ENCODE measurements around the gene ELAVL2.

Gene ELAVL2

GRCh38 chr9:23826120-23826629 is at the start of gene ELAVL2:
TSS of gene ELAVL2 (minus strand) at chr9:23826240. CDS start at chr9:23762234, 64,006 bp downstream.
- FAIRE-seq, result no peak

GRCh38 chr9:23858234-23858633 is 32.2 kb upstream of the ELAVL2 start:
- no peak for FAIRE-seq

DNA sequence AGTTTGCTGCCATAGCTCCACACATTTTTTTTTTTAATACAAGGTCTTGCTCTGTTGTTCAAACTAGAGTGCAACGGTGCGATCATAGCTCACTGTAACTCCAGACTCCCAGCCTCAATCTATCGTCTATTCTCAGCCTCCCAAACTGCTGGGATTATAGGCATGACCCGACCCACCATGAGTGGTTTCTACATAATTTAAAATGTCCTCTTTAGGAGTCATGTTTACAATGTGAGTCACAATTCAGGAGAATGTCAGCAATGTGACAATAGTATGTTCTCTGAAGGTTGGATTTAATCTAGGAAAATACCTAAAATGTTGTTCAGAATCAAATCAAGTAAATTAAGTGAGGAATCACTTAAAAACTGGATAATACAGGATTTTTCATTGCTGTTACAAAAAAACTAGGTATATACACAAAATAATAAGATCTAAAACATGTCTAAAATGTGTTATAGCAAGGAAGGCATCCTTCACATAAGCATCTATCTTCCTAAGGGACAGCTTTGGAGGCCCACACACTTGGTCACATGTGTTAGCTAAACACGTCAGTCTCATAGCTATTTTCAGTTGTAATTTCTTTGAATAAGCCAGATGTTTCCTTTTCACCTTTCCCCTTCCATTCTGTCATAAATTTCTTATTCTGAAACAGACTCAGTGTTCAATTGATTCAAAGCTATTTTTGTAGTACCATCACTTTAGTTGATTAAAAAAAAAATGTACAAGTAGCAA is 30.0 kb upstream of the ELAVL2 start:
- no peak for FAIRE-seq

DNA sequence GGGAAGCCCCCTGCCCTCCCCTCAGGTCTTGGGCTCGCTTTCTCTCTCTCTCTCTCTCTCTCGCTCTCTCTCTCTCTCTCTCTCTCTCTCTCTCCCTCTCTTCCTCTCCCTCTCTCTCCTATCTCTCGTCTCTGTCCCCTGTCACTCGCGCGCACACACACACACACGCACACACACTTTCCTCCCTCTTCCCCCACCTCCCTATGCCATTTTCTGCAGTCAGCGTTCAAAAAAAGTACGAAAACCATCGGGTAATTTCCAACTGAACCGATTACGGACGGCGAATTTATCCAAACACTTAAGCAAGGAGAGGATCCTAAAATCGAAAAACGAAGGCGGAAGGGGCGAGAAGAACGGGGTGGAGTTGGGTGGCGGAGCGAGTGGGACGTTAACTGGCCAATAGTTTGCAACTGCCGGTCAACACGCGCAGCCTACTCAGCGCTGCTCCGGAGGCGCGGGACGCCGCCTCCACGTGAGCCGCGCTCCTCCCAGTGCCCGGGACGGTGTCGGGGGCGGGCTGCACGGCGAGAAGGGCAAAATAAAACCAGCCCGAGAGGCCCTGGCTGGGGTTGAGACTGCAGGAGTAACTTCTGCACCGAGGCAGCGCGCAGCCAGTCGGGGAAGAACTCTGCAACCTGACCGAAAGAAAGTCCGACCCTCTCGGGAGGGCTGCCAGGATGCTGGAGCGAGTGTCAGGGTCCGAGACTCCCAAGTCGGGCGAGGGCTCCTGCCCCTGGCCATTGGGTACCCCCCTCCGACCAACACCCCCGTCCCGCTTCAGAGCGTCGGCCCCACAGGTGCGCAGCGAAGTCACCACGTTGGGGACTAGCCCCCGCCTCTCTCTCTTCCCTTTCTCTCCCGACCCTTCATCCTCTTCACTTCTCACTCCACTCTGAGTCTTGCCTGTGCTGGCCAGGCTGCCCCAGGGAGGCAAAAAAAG is 24.9 kb upstream of the ELAVL2 start:
- no peak for FAIRE-seq

DNA sequence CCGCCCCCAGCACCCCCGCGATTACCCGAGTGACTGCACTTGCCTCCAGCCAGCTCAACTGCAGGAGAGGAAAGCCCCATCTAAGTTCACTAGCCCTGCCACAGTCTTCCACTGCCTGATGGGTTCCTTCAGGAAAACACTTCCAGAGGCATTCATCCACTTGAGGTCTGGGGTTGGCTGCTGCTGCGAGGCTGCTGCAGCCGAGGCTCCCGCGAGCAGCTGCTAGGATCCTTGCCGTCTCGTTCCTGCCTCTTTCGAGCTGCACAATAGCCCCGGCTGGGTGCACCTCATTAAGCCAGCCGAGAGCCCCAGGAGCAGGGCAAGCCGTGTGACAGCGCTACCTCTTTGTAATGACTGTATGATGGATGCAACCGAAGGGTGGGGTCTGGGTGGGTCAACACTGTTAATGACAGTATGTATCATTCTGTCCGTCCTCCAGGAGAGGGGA is 24.2 kb upstream of the ELAVL2 start:
- FAIRE-seq, result no peak

- FAIRE-seq, result no peak
Measured at GRCh38 chr9:23849379-23850035, 23.5 kb upstream of the ELAVL2 start.

DNA sequence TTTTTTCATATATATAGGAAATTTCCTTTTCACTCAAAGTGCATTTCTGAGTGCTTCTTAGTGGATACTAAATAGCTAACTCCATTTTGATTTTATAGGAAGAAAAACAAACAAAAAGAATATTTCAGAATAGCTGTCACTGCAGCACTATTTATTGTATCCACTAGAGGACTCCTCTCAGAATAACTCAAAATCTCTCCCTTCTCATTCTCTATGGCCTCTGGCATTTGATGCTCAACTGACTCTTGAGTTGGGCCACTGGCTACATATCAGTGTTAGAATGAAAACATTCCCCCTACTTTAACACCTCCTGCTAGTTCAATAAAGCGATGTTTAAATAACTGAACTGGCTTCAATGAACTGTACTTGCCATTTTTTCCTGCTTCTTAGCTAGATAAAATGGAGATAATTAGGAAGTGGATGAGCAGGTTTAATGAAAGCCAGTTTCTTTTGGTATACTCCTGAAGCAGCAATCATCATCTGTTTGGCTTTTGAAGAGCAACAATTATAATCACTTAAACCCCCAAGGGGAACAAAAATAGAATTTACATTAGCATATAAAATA is 16.6 kb upstream of the ELAVL2 start:
- no peak for FAIRE-seq

DNA sequence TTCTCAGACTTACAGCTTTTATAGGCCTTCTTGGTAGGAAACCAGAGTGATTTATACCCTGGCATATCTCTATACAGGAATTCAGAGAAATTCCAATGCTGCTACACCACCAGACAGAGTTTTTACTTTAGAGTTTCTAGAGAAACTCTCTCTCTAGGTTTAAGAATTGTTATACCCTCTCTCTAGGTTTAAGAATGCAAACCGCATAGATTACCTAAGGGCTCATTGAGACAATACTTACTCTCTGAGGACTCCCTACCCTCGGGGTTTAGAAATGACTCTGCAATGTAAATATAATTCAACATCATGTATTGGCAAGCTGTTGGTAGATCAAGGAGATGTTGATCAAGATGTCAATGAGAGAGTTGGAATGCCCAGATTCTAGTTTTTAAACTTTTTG is 15.3 kb upstream of the ELAVL2 start:
- no peak for FAIRE-seq

DNA sequence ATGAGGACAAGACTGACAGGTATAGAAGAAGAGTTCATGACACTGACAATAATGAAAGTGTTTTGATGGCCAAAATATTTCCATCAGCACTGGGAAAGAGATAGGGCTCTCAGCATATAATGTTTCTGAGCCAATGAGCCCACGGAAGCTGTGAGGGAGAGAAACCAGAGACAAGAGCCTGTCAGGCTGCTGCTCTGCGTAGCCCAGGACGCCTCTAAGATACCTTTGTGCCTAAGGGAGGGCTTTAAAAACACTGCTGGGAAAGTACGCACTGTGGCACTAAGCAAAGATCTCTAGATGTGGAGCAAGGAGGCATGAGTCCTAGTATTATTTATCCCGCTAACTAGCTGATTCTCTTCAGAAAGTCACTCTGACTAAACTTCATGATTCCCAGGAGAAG is 11.0 kb upstream of the ELAVL2 start:
- no peak for FAIRE-seq

GRCh38 chr9:23830929-23831730 is 5.1 kb upstream of the ELAVL2 start:
- no peak for FAIRE-seq

DNA sequence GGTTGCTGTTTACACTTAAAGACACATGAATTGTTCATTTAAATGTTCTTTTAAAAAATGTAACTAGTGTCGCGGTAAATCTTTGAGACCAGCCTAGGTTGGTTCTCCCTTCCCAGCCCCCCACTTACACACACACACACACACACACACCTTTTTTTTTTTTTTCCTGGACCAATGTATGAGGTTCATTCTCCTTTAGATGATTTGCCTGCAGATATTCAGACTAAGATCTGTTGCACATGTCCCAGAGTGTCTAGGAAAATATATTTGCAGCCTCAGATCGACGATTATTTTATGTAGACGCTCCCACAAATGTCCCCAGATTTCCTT is 4.4 kb upstream of the ELAVL2 start:
- FAIRE-seq, result no peak

DNA sequence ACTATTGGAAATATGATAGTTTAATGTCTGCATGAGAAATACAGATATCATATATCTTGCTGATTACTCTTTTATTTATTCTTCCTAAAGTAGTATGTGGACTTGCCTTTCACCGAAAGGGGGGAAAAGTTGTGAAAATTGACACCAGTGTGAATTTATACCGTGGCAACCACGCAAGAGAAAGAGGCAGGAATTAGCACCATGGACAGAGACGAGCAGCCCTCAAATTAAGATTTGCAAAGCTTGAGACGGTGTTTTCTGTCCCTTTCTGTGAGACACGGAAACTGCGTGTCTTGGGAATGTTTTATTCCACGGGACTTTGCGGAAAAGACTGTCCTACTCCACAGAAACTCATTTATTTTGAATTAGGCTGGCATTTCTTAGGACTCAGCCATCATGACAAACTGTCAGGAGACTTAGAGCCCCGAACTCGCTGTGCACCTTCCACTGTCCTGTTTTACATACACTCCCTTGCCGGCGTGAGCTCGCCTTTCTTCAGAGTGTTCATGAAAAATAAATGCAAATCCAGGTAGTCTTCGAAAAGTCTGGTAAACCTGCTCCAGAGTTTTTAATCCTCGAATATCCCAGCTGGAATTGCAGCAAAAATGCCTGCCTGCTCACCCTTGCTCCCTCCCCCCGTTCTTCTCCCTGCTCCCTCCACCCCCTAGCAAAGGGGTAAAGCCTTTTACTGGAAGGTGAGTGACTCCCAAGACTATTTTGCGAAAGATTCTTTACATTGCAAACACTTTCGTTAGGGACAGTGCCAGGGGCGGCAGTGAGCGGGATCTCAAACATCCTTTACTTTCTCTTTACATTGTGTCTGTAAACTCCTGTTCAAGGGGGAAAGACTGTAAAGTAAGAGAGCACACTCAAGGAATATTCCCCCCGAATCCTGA is 3.8 kb upstream of the ELAVL2 start:
- no peak for FAIRE-seq

GRCh38 chr9:23825700-23826099 is 340 bp downstream of the ELAVL2 start:
- no peak for FAIRE-seq

DNA sequence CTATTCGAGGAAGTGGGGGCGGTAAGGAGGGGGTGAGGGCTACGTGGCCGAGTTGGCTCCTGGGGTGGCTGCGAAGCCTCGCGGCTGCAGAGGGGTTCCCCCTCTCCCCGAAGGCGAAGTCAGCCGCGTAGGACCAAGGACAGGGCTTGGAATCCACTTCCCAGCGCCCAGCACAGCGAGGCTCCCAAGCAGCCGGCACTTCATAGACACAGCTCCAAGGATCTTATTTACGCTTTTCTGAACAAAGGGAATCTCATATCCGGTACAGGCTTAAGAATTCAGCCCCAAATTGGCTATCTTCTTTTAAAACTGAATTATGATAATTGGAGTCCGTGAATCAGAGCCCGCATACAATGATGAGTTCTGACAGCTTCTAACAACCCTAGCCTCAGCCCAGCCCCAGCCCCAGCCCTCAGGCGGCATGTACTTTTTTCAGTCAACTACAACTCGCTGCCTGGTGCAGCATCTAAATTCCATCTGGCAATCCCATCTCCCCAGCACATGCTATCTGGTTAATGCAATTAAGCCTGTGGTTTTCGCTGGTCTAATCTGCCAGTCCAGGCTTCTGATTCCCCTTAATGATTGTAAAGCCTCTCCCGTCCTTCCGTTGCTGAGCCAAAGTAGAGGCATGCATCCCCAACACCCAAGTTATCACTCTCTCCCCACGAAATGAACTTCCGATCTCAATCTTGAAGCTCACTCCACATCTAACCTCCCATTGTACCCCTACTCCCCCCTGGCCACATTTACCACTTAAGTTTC is 1.0 kb downstream of the ELAVL2 start:
- no peak for FAIRE-seq

- FAIRE-seq, result no peak
Measured at GRCh38 chr9:23823986-23824829, 1.8 kb downstream of the ELAVL2 start.

GRCh38 chr9:23823269-23823668 is 2.8 kb downstream of the ELAVL2 start:
- FAIRE-seq, result no peak

- no peak for FAIRE-seq
Measured at GRCh38 chr9:23822261-23823169, 3.5 kb downstream of the ELAVL2 start.

Measured in colon (tissue), 2 donors.